Thymus (tissue), 11 donors: ENCODE measurements around the gene ADM2. TPM values are rescaled to one million over a fixed set of nuclear protein-coding genes. Genes with fewer than 3 reads are reported as not detected.
"Not testable (repeated sequence)": the region's sequence is repeated elsewhere in the genome, so short reads cannot be mapped to it uniquely, and the experiment has no call there.

ENCODE experiments used
- DNase-seq, 9 donors: peaks; one replicate each; pipeline ENCODE4 v3.0.0-alpha.2; 2013; ENCODE audit warnings: low spot score in 9 of 9, low read depth in 6 of 9, missing footprints in 1 of 9
- H3K27ac ChIP-seq, 2 donors: one replicate each; pipeline ENCODE4 v1.5.1; 2013; ENCODE audit warnings: control low read depth in 1 of 2, low read depth in 1 of 2, low read length in 1 of 2, mild to moderate bottlenecking in 1 of 2, moderate library complexity in 1 of 2
- H3K27me3 ChIP-seq, 2 donors: one replicate each; pipeline ENCODE4 v1.5.1; 2013; ENCODE audit warnings: low read length in 1 of 2; ENCODE audit not compliant: control insufficient read depth in 2 of 2, insufficient read depth in 1 of 2
- H3K36me3 ChIP-seq, 2 donors: one replicate each; pipeline ENCODE4 v1.5.1; 2013; ENCODE audit warnings: low read length in 1 of 2, mild to moderate bottlenecking in 1 of 2, moderate library complexity in 1 of 2; ENCODE audit not compliant: control insufficient read depth in 2 of 2, insufficient read depth in 2 of 2
- H3K4me1 ChIP-seq, 2 donors: one replicate each; pipeline ENCODE4 v1.5.1; 2013; ENCODE audit warnings: low read length in 2 of 2; ENCODE audit not compliant: control insufficient read depth in 2 of 2, insufficient read depth in 2 of 2
- H3K4me3 ChIP-seq, 2 donors: one replicate each; pipeline ENCODE4 v1.5.1; 2013; ENCODE audit warnings: low read length in 2 of 2, control low read depth in 1 of 2, mild to moderate bottlenecking in 1 of 2
- H3K9me3 ChIP-seq, 2 donors: one replicate each; pipeline ENCODE4 v1.5.1; 2013; ENCODE audit warnings: low read length in 1 of 2, mild to moderate bottlenecking in 1 of 2; ENCODE audit not compliant: control insufficient read depth in 2 of 2, insufficient read depth in 1 of 2
- WGBS: extraction: QIAGEN DNeasy Blood & Tissue Kit; methylation state at CpG from one replicate; pipeline ENCODE4 v1.1.7; 2013; 5-methylcytosine and 5-hydroxymethylcytosine counted together
- polyA plus RNA-seq: library from polyadenylated mRNA; stranded (reverse); fragments of 200-250 nt; gene quantifications from one replicate; pipeline ENCODE4 v1.2.3, GENCODE V29; 2013
- total RNA-seq: library from RNA; stranded (reverse); fragments of 120-200 nt; gene quantifications from one replicate; pipeline ENCODE4 v1.2.4, GENCODE V29; 2013
- donor health status: healthy.

The ADM2 gene
- total and polyA plus RNA-seq, 2 donors, result 1.4 to 1.5 TPM

DNA sequence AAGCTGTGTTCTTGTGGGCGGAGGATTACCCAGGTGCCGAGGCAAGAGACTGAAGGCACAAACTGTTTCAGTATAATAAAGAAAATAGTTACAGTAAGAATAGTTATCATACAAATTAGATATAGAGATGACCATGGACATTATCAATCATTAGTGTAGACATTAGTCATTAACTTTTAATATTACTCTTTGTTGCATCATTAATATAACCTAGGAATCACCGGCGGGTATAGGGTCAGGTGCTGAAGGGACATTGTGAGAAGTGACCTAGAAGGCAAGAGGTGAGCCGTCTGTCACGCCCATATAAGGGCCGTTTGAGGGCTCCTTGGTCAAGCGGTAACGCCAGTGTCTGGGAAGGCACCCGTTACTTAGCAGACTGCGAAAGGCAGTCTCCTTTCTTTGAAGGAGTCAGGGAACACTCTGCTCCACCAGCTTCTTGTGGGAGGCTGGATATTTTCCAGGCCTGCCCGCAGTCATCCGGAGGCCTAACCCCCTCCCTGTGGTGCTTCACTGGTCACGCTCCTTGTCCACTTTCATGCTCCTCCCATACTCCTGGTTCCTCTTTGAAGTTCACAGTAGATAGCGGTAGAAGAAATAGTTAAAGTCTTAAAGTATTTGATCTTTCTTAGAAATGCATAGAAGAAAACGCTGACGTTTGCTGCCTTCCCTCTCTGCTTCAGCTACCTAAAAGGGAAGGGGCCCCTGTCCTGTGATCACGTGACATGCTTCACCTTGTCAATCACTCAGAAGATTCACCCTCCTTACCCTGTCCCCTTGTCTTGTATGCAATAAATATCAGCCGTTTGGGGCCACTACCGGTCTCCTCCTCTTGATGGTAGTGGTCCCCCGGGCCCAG, 52.7 kb downstream of the ADM2 start:
- WGBS, result 81% methylated on average over 21 of the region's 21 CpGs
- peak overlapping the region in 1 of 2 donors; percentile 47 for H3K27ac ChIP-seq
- not testable (repeated sequence) for H3K4me3 ChIP-seq, H3K9me3 ChIP-seq, H3K36me3 ChIP-seq
- peaks cover 4 to 35% of the 10 kb centered on the region in 2 donors for H3K4me1 ChIP-seq
- DNase-seq, result peak in 1 of 9 donors; percentile 46
- peaks cover 42 to 66% of the 10 kb centered on the region in 2 donors for H3K27me3 ChIP-seq

DNA sequence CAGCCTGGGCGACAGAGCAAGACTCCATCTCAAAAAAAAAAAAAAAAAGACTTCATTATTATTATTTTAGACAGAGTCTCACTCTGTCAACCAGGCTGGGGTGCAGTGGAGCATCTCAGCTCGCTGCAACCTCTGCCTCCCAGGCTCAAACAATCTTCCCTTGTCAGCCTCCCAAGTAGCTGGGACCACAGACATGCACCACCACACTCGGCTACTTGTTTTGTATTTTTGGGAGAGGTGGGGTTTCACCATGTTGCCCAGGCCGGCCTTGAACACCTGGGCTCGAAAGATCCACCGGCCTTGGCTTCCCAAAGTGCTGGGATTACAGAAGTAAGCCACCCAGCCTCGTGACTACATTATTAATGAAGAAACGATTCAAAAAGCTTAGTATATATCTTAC, 53.8 kb downstream of the ADM2 start:
- peak overlapping the region; percentile 7 to 42 for H3K27ac ChIP-seq
- no peaks in the 10 kb centered on the region for H3K36me3 ChIP-seq
- H3K4me3 ChIP-seq, result no peak overlapping the region
- WGBS, result 90% methylated on average over 8 of the region's 8 CpGs
- no peak for DNase-seq
- peaks cover 34 to 58% of the 10 kb centered on the region in 2 donors for H3K27me3 ChIP-seq
- H3K4me1 ChIP-seq, result peaks cover 1 to 40% of the 10 kb centered on the region in 2 donors
- H3K9me3 ChIP-seq, result no peaks in the 10 kb centered on the region

Other genes starting within 250 kb of the ADM2 start
- 29.2 TPM for gene TUBGCP6, start 236.5 kb upstream of the ADM2 start, total RNA-seq
- 96.6 TPM for gene TUBGCP6, start 236.5 kb upstream of the ADM2 start, polyA plus RNA-seq
- gene HDAC10, start 230.3 kb upstream of the ADM2 start, total RNA-seq, result 11.6 TPM
- gene HDAC10, start 230.3 kb upstream of the ADM2 start, polyA plus RNA-seq, result 61.6 TPM
- 2.2 TPM for gene MAPK12, start 219.9 kb upstream of the ADM2 start, total RNA-seq
- 8.2 TPM for gene MAPK12, start 219.9 kb upstream of the ADM2 start, polyA plus RNA-seq
- gene MAPK11, start 211.2 kb upstream of the ADM2 start, total RNA-seq, result 3.7 TPM
- gene MAPK11, start 211.2 kb upstream of the ADM2 start, polyA plus RNA-seq, result 17.7 TPM
- 13.1 TPM for gene PLXNB2, start 173.9 kb upstream of the ADM2 start, total RNA-seq
- gene PLXNB2, start 173.9 kb upstream of the ADM2 start, polyA plus RNA-seq, result 53.2 TPM
- gene DENND6B, start 154.5 kb upstream of the ADM2 start, total RNA-seq, result 1.4 TPM
- gene DENND6B, start 154.5 kb upstream of the ADM2 start, polyA plus RNA-seq, result 8.3 TPM
- gene PPP6R2, start 138.2 kb upstream of the ADM2 start, total RNA-seq, result 45.7 TPM
- gene PPP6R2, start 138.2 kb upstream of the ADM2 start, polyA plus RNA-seq, result 45.4 TPM
- 56.7 TPM for gene SBF1, start 6.5 kb upstream of the ADM2 start, total RNA-seq
- gene SBF1, start 6.5 kb upstream of the ADM2 start, polyA plus RNA-seq, result 88.2 TPM
- 0.61 TPM for gene MIOX, start 5.3 kb downstream of the ADM2 start, total RNA-seq
- 1.7 TPM for gene MIOX, start 5.3 kb downstream of the ADM2 start, polyA plus RNA-seq
- 23.5 TPM for gene LMF2, start 26.2 kb downstream of the ADM2 start, total RNA-seq
- gene LMF2, start 26.2 kb downstream of the ADM2 start, polyA plus RNA-seq, result 90.2 TPM
- 57.6 TPM for gene NCAPH2, start 26.7 kb downstream of the ADM2 start, total RNA-seq
- 40.8 TPM for gene NCAPH2, start 26.7 kb downstream of the ADM2 start, polyA plus RNA-seq
- gene SCO2, start 44.1 kb downstream of the ADM2 start, total RNA-seq, result 3.5 TPM
- 9.8 TPM for gene SCO2, start 44.1 kb downstream of the ADM2 start, polyA plus RNA-seq
- 97.3 TPM for gene TYMP, start 48.5 kb downstream of the ADM2 start, total RNA-seq
- 156 TPM for gene TYMP, start 48.5 kb downstream of the ADM2 start, polyA plus RNA-seq
- gene KLHDC7B, start 64.4 kb downstream of the ADM2 start, total RNA-seq, result 6.0 TPM
- gene KLHDC7B, start 64.4 kb downstream of the ADM2 start, polyA plus RNA-seq, result 23.4 TPM
- gene SYCE3, start 81.4 kb downstream of the ADM2 start, total RNA-seq, result 0.19 TPM
- 1.1 TPM for gene SYCE3, start 81.4 kb downstream of the ADM2 start, polyA plus RNA-seq
- 8.5 TPM for gene CPT1B, start 96.9 kb downstream of the ADM2 start, total RNA-seq
- gene CPT1B, start 96.9 kb downstream of the ADM2 start, polyA plus RNA-seq, result 74.1 TPM
- gene CHKB, start 101.3 kb downstream of the ADM2 start, total RNA-seq, result 65.6 TPM
- 299 TPM for gene CHKB, start 101.3 kb downstream of the ADM2 start, polyA plus RNA-seq
- gene MAPK8IP2, start 119.2 kb downstream of the ADM2 start, total RNA-seq, result 0.33 TPM
- 0.96 TPM for gene MAPK8IP2, start 119.2 kb downstream of the ADM2 start, polyA plus RNA-seq
- 10.7 TPM for gene ARSA, start 146.6 kb downstream of the ADM2 start, total RNA-seq
- gene ARSA, start 146.6 kb downstream of the ADM2 start, polyA plus RNA-seq, result 63.3 TPM
- 0.61 TPM for gene SHANK3, start 191.3 kb downstream of the ADM2 start, total RNA-seq
- gene SHANK3, start 191.3 kb downstream of the ADM2 start, polyA plus RNA-seq, result 8.6 TPM